ENCODE results near the gene CYP26A1. TPM values are rescaled to one million over a fixed set of nuclear protein-coding genes. Genes with fewer than 3 reads are reported as not detected.

Gene CYP26A1
- not detected for polyA plus RNA-seq (2012; ENCODE audit: insufficient read depth, insufficient read length, low read depth)

GRCh38 chr10:93073539-93074146 lies at the start of gene CYP26A1:
CYP26A1 (plus strand) TSS chr10:93073893; CDS start chr10:93073935, 42 bp downstream.
- TF ChIP-seq CTCF (IDR thresholded peaks at IDR 0.05; ENCODE audit: low read depth, low read length): no peak
- Histone ChIP-seq H3K4me1 (no peaks in the 10 kb centered on the region), H3K4me3 (ENCODE audit: low read depth, low read length) (no peak within 1 kb of the TSS), H3K27me3 (peaks cover 78% of the 10 kb centered on the region), H3K9me3 (no peaks in the 10 kb centered on the region), H3K36me3 (no peaks in the 10 kb centered on the region)
- no peak for DNase-seq

GRCh38 chr10:93026072-93026471 lies 47.6 kb upstream of the CYP26A1 start:
- no peak for TF ChIP-seq CTCF (IDR thresholded peaks at IDR 0.05; ENCODE audit: low read depth, low read length)
- no peaks in the 10 kb centered on the region for H3K9me3 ChIP-seq
- no peak overlapping the region for H3K4me3 ChIP-seq (ENCODE audit: low read depth, low read length)
- no peaks in the 10 kb centered on the region for H3K36me3 ChIP-seq
- no peak for DNase-seq
- H3K4me1 ChIP-seq: no peaks in the 10 kb centered on the region
- H3K27me3 ChIP-seq: no peaks in the 10 kb centered on the region

- no peak overlapping the region for H3K4me3 ChIP-seq (ENCODE audit: low read depth, low read length)
- H3K9me3 ChIP-seq: no peaks in the 10 kb centered on the region
- H3K36me3 ChIP-seq: no peaks in the 10 kb centered on the region
- TF ChIP-seq CTCF (IDR thresholded peaks at IDR 0.05; ENCODE audit: low read depth, low read length): no peak
- DNase-seq: no peak
- H3K27me3 ChIP-seq: no peaks in the 10 kb centered on the region
- H3K4me1 ChIP-seq: no peaks in the 10 kb centered on the region
Measured at GRCh38 chr10:93027508-93027907, 46.2 kb upstream of the CYP26A1 start.

GRCh38 chr10:93028883-93029282 lies 44.8 kb upstream of the CYP26A1 start:
- TF ChIP-seq CTCF (IDR thresholded peaks at IDR 0.05; ENCODE audit: low read depth, low read length): no peak
- Histone ChIP-seq H3K27me3 (no peaks in the 10 kb centered on the region), H3K4me1 (0 out of 2 replicates have a peak, but pooled peaks cover 1% of the 10 kb centered on the region), H3K36me3 (no peaks in the 10 kb centered on the region), H3K4me3 (ENCODE audit: low read depth, low read length) (no peak overlapping the region), H3K9me3 (no peaks in the 10 kb centered on the region)
- DNase-seq: no peak

GRCh38 chr10:93030409-93030808 lies 43.3 kb upstream of the CYP26A1 start:
- DNase-seq: no peak
- Histone ChIP-seq H3K27me3 (no peaks in the 10 kb centered on the region), H3K36me3 (no peaks in the 10 kb centered on the region), H3K4me3 (ENCODE audit: low read depth, low read length) (no peak overlapping the region), H3K4me1 (0 out of 2 replicates have a peak, but pooled peaks cover 3% of the 10 kb centered on the region), H3K9me3 (no peaks in the 10 kb centered on the region)
- no peak for TF ChIP-seq CTCF (IDR thresholded peaks at IDR 0.05; ENCODE audit: low read depth, low read length)

- Histone ChIP-seq H3K36me3 (no peaks in the 10 kb centered on the region), H3K9me3 (no peaks in the 10 kb centered on the region), H3K4me1 (0 out of 2 replicates have a peak, but pooled peaks cover 3% of the 10 kb centered on the region), H3K4me3 (ENCODE audit: low read depth, low read length) (no peak overlapping the region), H3K27me3 (no peaks in the 10 kb centered on the region)
- TF ChIP-seq CTCF (IDR thresholded peaks at IDR 0.05; ENCODE audit: low read depth, low read length): no peak
- no peak for DNase-seq
Measured at GRCh38 chr10:93032105-93032808, 41.4 kb upstream of the CYP26A1 start.
